ENCODE data around the gene CD300A. TPM values are rescaled to one million over a fixed set of nuclear protein-coding genes. Genes with fewer than 3 reads are reported as not detected.

CD300A gene
- total RNA-seq, 4 donors from 2014 or later = 1.9 to 100.0 (median 5.2) TPM

DNA sequence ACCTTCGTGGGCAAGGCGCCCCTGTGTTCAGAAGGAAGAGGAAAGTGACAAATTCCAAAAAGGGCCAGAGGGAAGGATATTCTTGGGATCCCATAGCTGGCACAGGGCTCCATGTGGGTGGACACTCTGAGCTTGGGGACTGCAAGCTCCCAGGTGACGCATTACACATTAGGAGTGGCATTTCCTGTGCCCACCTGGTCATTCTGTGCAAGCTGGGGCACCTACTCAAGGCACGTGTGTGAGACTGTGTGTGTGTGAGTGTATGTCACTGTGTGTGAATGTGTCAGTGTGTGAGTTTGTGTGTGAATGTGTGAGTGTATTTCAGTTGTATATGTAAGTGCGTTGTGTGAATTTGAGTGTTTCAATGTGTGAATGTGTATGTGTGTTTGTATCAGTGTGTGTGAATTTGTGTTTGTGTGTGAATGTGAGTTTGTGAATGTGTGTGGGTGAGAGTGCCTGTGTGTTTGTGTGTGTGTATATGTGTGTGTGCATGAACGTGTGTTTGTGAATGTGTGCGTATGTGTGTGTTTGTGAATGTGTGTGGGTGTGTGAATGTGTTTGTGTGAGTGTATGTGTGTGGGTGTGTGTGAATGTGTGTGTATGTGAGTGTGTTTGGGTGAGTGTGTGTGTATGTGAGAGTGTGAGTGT lies 1.6 kb upstream of the CD300A start:
- TF ChIP-seq, protein P1, sequence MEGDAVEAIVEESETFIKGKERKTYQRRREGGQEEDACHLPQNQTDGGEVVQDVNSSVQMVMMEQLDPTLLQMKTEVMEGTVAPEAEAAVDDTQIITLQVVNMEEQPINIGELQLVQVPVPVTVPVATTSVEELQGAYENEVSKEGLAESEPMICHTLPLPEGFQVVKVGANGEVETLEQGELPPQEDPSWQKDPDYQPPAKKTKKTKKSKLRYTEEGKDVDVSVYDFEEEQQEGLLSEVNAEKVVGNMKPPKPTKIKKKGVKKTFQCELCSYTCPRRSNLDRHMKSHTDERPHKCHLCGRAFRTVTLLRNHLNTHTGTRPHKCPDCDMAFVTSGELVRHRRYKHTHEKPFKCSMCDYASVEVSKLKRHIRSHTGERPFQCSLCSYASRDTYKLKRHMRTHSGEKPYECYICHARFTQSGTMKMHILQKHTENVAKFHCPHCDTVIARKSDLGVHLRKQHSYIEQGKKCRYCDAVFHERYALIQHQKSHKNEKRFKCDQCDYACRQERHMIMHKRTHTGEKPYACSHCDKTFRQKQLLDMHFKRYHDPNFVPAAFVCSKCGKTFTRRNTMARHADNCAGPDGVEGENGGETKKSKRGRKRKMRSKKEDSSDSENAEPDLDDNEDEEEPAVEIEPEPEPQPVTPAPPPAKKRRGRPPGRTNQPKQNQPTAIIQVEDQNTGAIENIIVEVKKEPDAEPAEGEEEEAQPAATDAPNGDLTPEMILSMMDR (IDR thresholded peaks at IDR 0.05; ENCODE audit: low read depth) = no peak

DNA sequence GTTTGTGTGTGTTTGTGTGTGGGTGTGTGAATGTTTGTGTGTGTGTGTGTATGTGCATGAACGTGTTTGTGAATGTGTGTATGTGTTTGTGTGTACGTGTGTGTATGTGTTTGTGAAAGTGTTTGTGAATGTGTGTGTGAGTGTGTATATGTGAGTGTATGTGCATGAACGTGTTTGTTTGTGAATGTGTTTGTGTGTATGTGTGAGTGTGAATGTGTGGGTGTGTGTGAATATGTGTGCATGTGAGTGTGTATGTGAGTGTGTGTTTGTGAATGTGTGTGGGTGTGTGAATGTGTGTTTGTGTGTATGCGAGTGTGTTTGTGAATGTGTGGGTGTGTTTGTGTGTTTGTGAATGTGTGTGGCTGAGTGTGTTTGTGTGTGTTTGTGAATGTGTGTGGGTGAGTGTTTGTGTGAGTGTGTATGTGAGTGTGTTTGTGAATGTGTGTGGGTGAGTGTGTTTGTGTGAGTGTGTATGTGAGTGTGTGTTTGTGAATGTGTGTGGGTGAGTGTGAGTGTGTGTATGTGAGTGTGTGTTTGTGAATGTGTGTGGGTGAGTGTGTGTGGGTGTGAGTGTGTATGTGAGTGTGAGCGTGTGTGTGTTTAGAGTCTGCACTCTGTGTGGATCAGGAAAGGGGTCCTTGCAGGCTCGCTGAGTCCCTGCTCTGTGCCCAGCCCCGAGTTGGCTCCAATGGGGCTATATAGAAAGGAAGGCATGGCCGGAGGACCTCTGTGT lies 890 bp upstream of the CD300A start:
- TF ChIP-seq, protein P1 (IDR thresholded peaks at IDR 0.05; ENCODE audit: low read depth) = no peak

DNA sequence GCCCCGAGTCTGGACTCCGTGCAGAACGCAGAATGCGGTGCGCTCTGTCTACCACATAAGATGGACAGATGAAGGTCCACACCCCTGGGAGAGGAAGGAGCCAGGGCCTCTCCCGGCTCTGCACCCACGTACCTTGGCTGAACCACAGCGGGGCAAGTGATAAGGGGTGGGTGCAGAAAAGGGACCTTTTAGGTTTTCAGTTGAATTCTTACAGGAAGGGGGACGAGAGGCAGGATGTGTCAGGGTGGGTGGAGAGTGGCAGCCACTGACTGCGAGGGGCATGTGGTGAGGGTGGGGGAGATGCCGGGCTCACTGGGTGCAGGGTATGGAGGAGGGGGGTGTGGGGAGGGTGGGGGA lies 372 bp downstream of the CD300A start:
- TF ChIP-seq, protein P1 (IDR thresholded peaks at IDR 0.05; ENCODE audit: low read depth) = no peak

DNA sequence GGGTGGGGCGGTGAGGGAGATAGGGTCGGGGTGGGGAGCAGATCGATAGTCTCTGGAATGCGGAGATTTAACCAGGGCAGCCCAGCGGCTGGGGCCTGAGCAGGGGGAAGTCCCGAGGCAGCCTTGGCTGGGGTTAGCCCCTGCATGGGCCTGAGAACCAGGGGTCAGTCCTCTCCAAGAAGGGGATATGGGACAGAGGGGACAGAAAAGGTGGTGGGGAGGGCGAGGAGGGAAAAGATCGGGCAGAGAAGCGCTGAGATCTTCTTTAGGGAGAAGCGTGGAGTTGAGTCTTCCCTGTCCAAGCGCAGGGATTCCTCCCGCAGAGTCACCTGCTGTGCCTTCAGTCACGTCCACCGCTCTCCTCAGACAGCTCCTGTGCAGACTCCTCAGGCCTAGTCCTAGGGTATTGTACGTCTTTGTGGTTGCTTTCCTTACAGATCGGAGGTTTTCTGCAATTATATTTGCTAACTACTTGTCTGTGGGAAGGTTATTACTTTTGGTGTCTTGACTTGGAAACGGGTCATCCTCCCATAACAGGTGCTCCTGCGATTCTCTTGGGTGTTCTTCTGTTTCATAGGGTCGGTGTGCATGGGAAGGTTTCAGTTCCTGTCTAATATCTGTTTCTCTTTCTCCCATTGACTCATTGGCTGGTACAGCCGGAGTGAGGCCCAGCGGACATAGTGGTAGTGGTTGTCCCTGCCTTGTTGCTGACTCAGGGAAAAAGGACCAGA lies 952 bp downstream of the CD300A start:
- TF ChIP-seq, protein P1 (IDR thresholded peaks at IDR 0.05; ENCODE audit: low read depth) = no peak

DNA sequence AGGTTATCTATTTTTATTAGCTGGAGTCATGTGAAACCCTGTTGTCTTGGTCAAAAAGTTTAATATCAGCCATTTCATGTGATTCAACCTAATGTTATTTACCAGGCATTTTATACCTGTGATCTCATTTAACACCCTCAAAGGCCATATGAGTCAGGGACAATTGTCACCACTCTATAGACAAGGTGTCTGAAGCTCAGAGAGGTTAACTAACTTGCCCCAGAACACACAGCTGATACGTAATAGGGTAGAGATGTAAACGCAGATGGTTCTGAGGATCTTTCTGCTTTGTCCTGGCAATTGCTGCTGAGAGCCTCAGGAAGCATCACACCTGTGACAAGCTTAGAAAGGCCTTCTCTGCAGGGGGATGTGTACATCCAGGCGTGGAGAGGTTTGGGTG lies 4.9 kb downstream of the CD300A start:
- TF ChIP-seq, protein P1 (IDR thresholded peaks at IDR 0.05; ENCODE audit: low read depth) = no peak

DNA sequence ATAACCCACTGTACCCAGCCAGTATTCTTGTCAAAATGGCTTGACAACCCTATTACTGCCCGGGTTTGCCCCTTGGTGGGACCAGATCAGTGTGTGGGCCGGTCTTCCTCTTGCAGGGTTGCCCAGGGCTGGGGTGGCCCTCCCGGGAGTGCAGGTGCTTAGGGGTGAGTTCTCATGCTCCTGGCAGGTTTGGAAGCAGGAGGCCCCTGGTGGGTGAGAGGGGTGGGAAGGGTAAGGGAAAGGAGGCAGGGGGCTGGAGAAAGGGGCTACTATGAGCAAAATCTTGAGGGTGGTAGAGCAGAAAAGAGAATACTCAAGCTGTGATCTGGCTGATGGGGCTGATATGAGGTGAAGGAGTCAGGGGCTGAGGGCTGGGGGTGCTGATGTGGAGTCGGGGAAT lies 6.5 kb downstream of the CD300A start:
- TF ChIP-seq, protein P1 (IDR thresholded peaks at IDR 0.05; ENCODE audit: low read depth) = no peak

DNA sequence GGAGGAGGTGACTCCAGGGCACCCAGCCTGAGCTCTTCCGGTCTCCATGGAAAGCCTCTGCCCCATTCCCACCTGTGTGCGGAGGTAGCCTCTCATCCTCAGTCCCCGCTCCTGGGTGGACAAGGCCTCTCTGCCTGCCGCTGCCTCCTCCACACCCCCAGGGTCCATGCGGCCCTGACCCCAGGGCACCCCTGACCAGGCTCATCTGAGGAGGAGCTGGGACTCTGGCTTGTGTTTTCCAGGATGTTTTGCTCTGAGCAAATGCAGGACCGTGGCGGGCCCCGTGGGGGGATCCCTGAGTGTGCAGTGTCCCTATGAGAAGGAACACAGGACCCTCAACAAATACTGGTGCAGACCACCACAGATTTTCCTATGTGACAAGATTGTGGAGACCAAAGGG lies 6.9 kb downstream of the CD300A start:
- TF ChIP-seq, protein P1 (IDR thresholded peaks at IDR 0.05; ENCODE audit: low read depth) = no peak
